Hepatocyte (in vitro differentiated cells): Measurements from ENCODE around the gene TOX2.

Experiments used
- CTCF ChIP-seq: fragments of 200-600 bp; sonication (generic); IDR thresholded peaks from 2 replicates; pipeline ENCODE4 v1.5.1; 2016; ENCODE audit warnings: antibody characterized with exemption, mild to moderate bottlenecking; ENCODE audit not compliant: poor library complexity
- EZH2 ChIP-seq: fragments of 200-600 bp; sonication (generic); IDR thresholded peaks from 2 replicates; pipeline ENCODE4 v1.6.1; 2016; ENCODE audit warnings: antibody characterized with exemption, mild to moderate bottlenecking, borderline replicate concordance
- EZH2phosphoT487 ChIP-seq: fragments of 200-600 bp; sonication (generic); IDR thresholded peaks from one replicate; pipeline ENCODE4 v1.6.1; 2018; ENCODE audit warnings: antibody characterized with exemption, mild to moderate bottlenecking, low read depth, moderate library complexity; ENCODE audit not compliant: unreplicated experiment, severe bottlenecking

GRCh38 chr20:44033873-44034272 is 119.2 kb downstream of the TOX2 start:
- TF ChIP-seq CTCF (no peak), EZH2 (no peak), EZH2phosphoT487 (no peak)
